CD8-positive, alpha-beta memory T cell (primary cell): Measurements from ENCODE around the gene MTFR1L. TPM values are rescaled to one million over a fixed set of nuclear protein-coding genes. Genes with fewer than 3 reads are reported as not detected.

Source experiments
- polyA plus RNA-seq: library from polyadenylated mRNA; unstranded; fragments of 300-500 nt; fragmentation: Illumina TruSeq; gene quantifications from one replicate; pipeline ENCODE4 v1.2.3, GENCODE V29; 2021
- total RNA-seq, 2 experiments: library from RNA; stranded (reverse); gene quantifications; one replicate each; pipeline ENCODE4 v1.2.3, GENCODE V29; 2021

The MTFR1L gene
- total and polyA plus RNA-seq, 3 experiments from 2014 or later = 29.7 to 33.5 (median 30.2) TPM

Other genes starting within 250 kb of the MTFR1L start
- 1 to 10 TPM; 2.8 to 3.6 TPM for gene MAN1C1, start 203.2 kb upstream of the MTFR1L start, total RNA-seq
- gene MAN1C1, start 203.2 kb upstream of the MTFR1L start, polyA plus RNA-seq = 5.6 TPM
- gene SELENON, start 19.8 kb upstream of the MTFR1L start, total RNA-seq = 10 to 100 TPM; 10.6 to 11.7 TPM
- gene SELENON, start 19.8 kb upstream of the MTFR1L start, polyA plus RNA-seq = 4.6 TPM
- 1 to 10 TPM; 7.3 to 7.4 TPM for gene AUNIP, start 39.5 kb downstream of the MTFR1L start, total RNA-seq
- gene AUNIP, start 39.5 kb downstream of the MTFR1L start, polyA plus RNA-seq = not detected
- 1 to 10 TPM; 7.9 to 8.1 TPM for gene PAQR7, start 55.8 kb downstream of the MTFR1L start, total RNA-seq
- 0.09 TPM for gene PAQR7, start 55.8 kb downstream of the MTFR1L start, polyA plus RNA-seq
- 100 to 1,000 TPM; 306 to 325 TPM for gene STMN1, start 86.5 kb downstream of the MTFR1L start, total RNA-seq
- gene STMN1, start 86.5 kb downstream of the MTFR1L start, polyA plus RNA-seq = 88.7 TPM
- 10 to 100 TPM; 11.8 to 12.1 TPM for gene PAFAH2, start 178.1 kb downstream of the MTFR1L start, total RNA-seq
- 28.6 TPM for gene PAFAH2, start 178.1 kb downstream of the MTFR1L start, polyA plus RNA-seq
- gene EXTL1, start 201.8 kb downstream of the MTFR1L start, total RNA-seq = not detected
- not detected for gene EXTL1, start 201.8 kb downstream of the MTFR1L start, polyA plus RNA-seq
- not detected for gene SLC30A2, start 226.2 kb downstream of the MTFR1L start, total RNA-seq
- gene SLC30A2, start 226.2 kb downstream of the MTFR1L start, polyA plus RNA-seq = not detected
- not detected for gene TRIM63, start 247.7 kb downstream of the MTFR1L start, total RNA-seq
- gene TRIM63, start 247.7 kb downstream of the MTFR1L start, polyA plus RNA-seq = not detected